ENCODE data around the gene GPSM3. TPM values are rescaled to one million over a fixed set of nuclear protein-coding genes. Genes with fewer than 3 reads are reported as not detected.

Gene GPSM3
- polyA plus RNA-seq, 1 experiment = 13.3 TPM

- POLR2A ChIA-PET = no interaction called here
Observed at GRCh38 chr6:32203426-32204267, 11.2 kb upstream of the GPSM3 start.

GRCh38 chr6:32202186-32202585 is 9.7 kb upstream of the GPSM3 start:
- ChIA-PET POLR2A (no interaction called here), CTCF (no interaction called here)
- Histone ChIP-seq H3K27me3 (ENCODE audit: control insufficient read depth, insufficient read depth, low read length) (peaks cover 4% of the 10 kb centered on the region), H3K4me3 (ENCODE audit: low read depth, low read length) (no peak overlapping the region), H3K36me3 (ENCODE audit: control insufficient read depth, insufficient read depth, low read length) (no peaks in the 10 kb centered on the region)
- no peak for DNase-seq (ENCODE audit: low read depth)
- no peak for TF ChIP-seq CTCF (IDR thresholded peaks at IDR 0.05; ENCODE audit: insufficient read depth, low read depth, low read length)

More at GRCh38 chr6:32203426-32204267, 11.2 kb upstream of the GPSM3 start:
- TF ChIP-seq CTCF (IDR thresholded peaks at IDR 0.05; ENCODE audit: insufficient read depth, low read depth, low read length) = no peak
- no peak for DNase-seq (ENCODE audit: low read depth)
- H3K4me3 ChIP-seq (ENCODE audit: low read depth, low read length) = no peak overlapping the region
- H3K27me3 ChIP-seq (ENCODE audit: control insufficient read depth, insufficient read depth, low read length) = peaks cover 4% of the 10 kb centered on the region
- CTCF ChIA-PET = no interaction called here
- H3K36me3 ChIP-seq (ENCODE audit: control insufficient read depth, insufficient read depth, low read length) = no peaks in the 10 kb centered on the region

- DNase-seq (ENCODE audit: low read depth) = no peak
- POLR2A ChIA-PET = no interaction called here
Observed at GRCh38 chr6:32200711-32201475, 8.4 kb upstream of the GPSM3 start.

GRCh38 chr6:32198866-32199265 is 6.4 kb upstream of the GPSM3 start:
- no peak for TF ChIP-seq CTCF (IDR thresholded peaks at IDR 0.05; ENCODE audit: insufficient read depth, low read depth, low read length)
- POLR2A ChIA-PET = no interaction called here
- Histone ChIP-seq H3K4me3 (ENCODE audit: low read depth, low read length) (no peak overlapping the region), H3K36me3 (ENCODE audit: control insufficient read depth, insufficient read depth, low read length) (no peaks in the 10 kb centered on the region), H3K27me3 (ENCODE audit: control insufficient read depth, insufficient read depth, low read length) (peaks cover 3% of the 10 kb centered on the region)
- CTCF ChIA-PET = no interaction called here
- no peak for DNase-seq (ENCODE audit: low read depth)

More at GRCh38 chr6:32200711-32201475, 8.4 kb upstream of the GPSM3 start:
- peaks cover 4% of the 10 kb centered on the region for H3K27me3 ChIP-seq (ENCODE audit: control insufficient read depth, insufficient read depth, low read length)
- no peak overlapping the region for H3K4me3 ChIP-seq (ENCODE audit: low read depth, low read length)
- H3K36me3 ChIP-seq (ENCODE audit: control insufficient read depth, insufficient read depth, low read length) = no peaks in the 10 kb centered on the region
- CTCF ChIA-PET = interaction anchor here (1.1 kb wide), 1 partner anchor 44 kb away, joined by 3 read pairs; no protein-coding TSS in a partner anchor
- no peak for TF ChIP-seq CTCF (IDR thresholded peaks at IDR 0.05; ENCODE audit: insufficient read depth, low read depth, low read length)

GRCh38 chr6:32198345-32198696 is 5.9 kb upstream of the GPSM3 start:
- H3K36me3 ChIP-seq (ENCODE audit: control insufficient read depth, insufficient read depth, low read length) = no peaks in the 10 kb centered on the region
- no peak overlapping the region for H3K4me3 ChIP-seq (ENCODE audit: low read depth, low read length)
- ChIA-PET POLR2A (no interaction called here), CTCF (no interaction called here)
- no peak for TF ChIP-seq CTCF (IDR thresholded peaks at IDR 0.05; ENCODE audit: insufficient read depth, low read depth, low read length)
- peaks cover 1% of the 10 kb centered on the region for H3K27me3 ChIP-seq (ENCODE audit: control insufficient read depth, insufficient read depth, low read length)
- no peak for DNase-seq (ENCODE audit: low read depth)

Data from BJ (cell line).